ENCODE measurements around the gene ATF6. TPM values are rescaled to one million over a fixed set of nuclear protein-coding genes. Genes with fewer than 3 reads are reported as not detected.

ATF6 gene, protein sequence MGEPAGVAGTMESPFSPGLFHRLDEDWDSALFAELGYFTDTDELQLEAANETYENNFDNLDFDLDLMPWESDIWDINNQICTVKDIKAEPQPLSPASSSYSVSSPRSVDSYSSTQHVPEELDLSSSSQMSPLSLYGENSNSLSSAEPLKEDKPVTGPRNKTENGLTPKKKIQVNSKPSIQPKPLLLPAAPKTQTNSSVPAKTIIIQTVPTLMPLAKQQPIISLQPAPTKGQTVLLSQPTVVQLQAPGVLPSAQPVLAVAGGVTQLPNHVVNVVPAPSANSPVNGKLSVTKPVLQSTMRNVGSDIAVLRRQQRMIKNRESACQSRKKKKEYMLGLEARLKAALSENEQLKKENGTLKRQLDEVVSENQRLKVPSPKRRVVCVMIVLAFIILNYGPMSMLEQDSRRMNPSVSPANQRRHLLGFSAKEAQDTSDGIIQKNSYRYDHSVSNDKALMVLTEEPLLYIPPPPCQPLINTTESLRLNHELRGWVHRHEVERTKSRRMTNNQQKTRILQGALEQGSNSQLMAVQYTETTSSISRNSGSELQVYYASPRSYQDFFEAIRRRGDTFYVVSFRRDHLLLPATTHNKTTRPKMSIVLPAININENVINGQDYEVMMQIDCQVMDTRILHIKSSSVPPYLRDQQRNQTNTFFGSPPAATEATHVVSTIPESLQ
- total RNA-seq: 28.6 and 39.0 TPM in 2 replicates

DNA sequence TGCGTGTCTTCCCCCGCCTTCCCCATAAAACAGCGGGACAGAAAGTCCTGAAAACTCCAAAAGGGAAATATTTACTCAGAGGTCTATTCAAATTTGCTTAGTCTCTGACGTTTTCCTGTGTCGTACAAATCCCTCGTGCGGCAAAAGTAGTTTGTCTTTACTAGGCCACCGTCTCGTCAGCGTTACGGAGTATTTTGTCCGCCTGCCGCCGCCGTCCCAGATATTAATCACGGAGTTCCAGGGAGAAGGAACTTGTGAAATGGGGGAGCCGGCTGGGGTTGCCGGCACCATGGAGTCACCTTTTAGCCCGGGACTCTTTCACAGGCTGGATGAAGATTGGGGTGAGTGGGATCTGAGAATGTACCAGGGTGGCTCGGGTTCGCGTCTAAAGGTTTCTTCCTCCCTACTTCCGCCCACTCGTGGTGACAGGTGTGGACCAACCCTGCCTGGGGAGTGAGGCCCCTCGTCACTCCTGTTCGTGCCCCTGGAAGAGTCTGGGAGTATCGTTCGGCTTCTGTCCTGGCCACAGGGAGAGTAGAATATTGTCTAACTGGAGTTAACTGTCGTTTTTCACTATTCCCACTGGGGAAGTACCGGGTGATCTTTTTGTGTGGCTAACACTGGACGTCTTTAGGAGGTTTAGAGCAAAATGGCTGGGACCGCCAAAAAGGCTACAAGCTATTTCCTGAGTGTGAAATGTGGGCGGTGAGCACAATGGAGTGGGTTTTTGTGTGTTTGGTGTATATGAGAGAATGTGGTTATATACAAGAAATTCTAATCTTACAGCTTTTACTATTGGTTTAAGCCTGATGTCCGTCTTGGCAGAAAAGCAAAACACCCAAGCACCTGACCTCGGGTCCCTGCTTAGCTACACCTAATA, at the start of gene ATF6:
Gene ATF6 (plus strand): TSS at position 219 of the 880 bp plus-strand sequence. CDS start 41 bp downstream, at position 260.

DNA sequence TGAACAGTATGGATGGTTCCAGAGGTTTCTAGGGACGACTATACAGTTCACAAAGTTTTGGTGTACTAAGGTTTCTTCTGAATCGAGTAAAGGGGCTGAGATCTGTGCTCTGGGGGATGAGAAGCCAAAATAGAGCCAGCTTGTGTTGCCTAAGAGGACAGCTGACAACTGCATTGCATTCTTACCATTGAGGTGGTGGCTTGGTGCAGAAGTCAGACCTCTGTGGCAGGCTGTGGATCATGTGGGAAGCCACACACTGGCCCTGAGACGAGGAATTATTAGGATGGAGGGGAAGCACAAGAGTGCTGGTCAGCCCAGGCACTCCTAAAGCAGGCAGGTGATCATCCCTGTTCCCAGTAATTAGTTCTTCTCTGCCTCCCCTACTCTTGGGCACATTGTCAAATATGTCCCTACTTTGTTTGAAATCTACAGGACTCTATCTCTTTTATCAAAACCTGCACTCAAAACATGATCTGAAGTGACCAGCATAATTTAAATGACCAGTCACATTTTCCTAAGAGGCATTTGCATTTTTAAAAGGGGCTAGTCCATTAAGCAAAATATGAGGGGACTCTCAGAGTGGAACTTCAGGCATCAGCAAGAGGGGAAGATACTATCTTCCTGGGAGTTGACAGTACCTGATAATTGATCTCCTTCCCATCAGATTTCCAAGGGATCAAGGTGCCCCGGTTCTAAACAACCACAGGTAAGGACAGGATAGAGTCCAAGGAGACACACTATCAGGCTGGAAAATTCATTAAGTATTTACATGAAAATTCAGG, 45.0 kb upstream of the ATF6 start, which contains the start of gene FCRLB:
Gene FCRLB (plus strand): TSS at position 589 of the 782 bp plus-strand sequence. CDS start 1,129 bp downstream, outside the sequence.

DNA sequence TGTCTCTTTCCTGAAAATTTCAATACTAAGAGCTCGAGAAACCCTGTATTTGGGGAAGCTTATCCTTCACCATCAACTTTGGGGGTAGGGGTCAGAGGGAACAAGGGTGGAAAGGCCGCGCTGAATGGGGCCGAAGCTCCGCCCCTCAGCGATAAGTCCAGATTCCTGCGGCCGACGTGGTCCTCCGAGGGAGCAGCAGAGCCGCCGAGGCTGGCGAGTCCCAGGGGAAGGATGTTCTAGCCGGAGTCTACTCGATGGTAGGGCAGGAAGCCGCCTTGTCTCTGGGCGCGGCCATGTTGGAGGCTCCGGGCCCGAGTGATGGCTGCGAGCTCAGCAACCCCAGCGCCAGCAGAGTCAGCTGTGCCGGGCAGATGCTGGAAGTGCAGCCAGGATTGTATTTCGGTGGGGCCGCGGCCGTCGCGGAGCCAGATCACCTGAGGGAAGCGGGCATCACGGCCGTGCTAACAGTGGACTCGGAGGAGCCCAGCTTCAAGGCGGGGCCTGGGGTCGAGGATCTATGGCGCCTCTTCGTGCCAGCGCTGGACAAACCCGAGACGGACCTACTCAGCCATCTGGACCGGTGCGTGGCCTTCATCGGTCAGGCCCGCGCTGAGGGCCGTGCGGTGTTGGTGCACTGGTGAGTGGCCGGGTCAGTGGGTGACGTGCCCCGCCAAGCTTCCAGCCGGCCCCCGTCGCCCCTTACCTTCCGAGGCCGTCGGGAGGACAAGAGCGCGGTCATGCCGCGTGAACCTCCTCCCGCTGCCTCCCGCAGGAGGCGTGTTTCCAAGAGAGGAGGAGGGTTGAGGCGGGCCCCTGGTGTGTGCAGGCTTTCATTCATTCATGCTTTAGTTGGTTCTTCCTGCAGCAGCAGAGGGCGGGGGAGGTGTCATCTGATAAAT, 16.4 kb upstream of the ATF6 start, which contains the start of gene DUSP12:
Gene DUSP12 (plus strand): TSS at position 278 of the 899 bp plus-strand sequence. CDS start 16 bp downstream, at position 294.

Small RNA genes within 50 kb of the gene (small RNA-seq; reads per million reads assigned to genes)
- 0.10 reads per million for gene RN7SL466P (ENCODE audit: low replicate concordance)

Other genes with a start within 250 kb of the ATF6 start
- gene HSPA6, start 241.8 kb upstream of the ATF6 start, total RNA-seq: 0.29 and 0.88 TPM in 2 replicates
- 0.14 TPM in 1 of 2 replicates, not detected in the other for gene FCGR3A, start 216.5 kb upstream of the ATF6 start, total RNA-seq
- gene FCGR3B, start 135.1 kb upstream of the ATF6 start, total RNA-seq: not detected in 2 replicates
- 0.14 TPM in 1 of 2 replicates, not detected in the other for gene FCGR2B, start 103.2 kb upstream of the ATF6 start, total RNA-seq
- 0.22 and 3.6 TPM in 2 replicates for gene FCRLA, start 59.1 kb upstream of the ATF6 start, total RNA-seq
- 1.8 and 8.4 TPM in 2 replicates for gene FCRLB, start 44.8 kb upstream of the ATF6 start, total RNA-seq
- gene DUSP12, start 16.5 kb upstream of the ATF6 start, total RNA-seq: 37.5 and 42.7 TPM in 2 replicates